Testis (tissue), 3 donors: ENCODE measurements around the gene CITED2. TPM values are rescaled to one million over a fixed set of nuclear protein-coding genes. Genes with fewer than 3 reads are reported as not detected.

Experiments used
- DNase-seq: peaks from one replicate; pipeline ENCODE4 v3.0.0-alpha.2; 2019
- H3K27ac ChIP-seq, 2 donors: fragments of 200-600 bp; sonication (generic); one replicate each; pipeline ENCODE4 v1.5.1; 2019
- H3K27me3 ChIP-seq: fragments of 200-600 bp; sonication (generic); one replicate; pipeline ENCODE4 v1.5.1; 2019
- H3K36me3 ChIP-seq: fragments of 200-600 bp; sonication (generic); one replicate; pipeline ENCODE4 v1.5.1; 2017; ENCODE audit warnings: low read depth; ENCODE audit errors: missing control alignments
- H3K4me1 ChIP-seq: fragments of 200-600 bp; sonication (generic); one replicate; pipeline ENCODE4 v1.5.1; 2019
- H3K4me3 ChIP-seq, 2 donors: fragments of 200-600 bp; sonication (generic); one replicate each; pipeline ENCODE4 v1.5.1; 2017 to 2019
- H3K9me3 ChIP-seq: fragments of 200-600 bp; sonication (generic); one replicate; pipeline ENCODE4 v1.5.1; 2017
- CTCF ChIP-seq, 3 experiments: fragments of 450-650 bp in 2 of 3; fragments of 200-600 bp in 1 of 3; sonication (generic) in 1 of 3; IDR thresholded peaks; one replicate each; pipeline ENCODE4 v1.5.1; 2016 to 2019; ENCODE audit warnings: antibody characterized with exemption in 3 of 3, mild to moderate bottlenecking in 2 of 3, moderate library complexity in 1 of 3
- POLR2A ChIP-seq: fragments of 450-650 bp; IDR thresholded peaks from one replicate; pipeline ENCODE4 v1.6.1; 2017; ENCODE audit warnings: antibody characterized with exemption, mild to moderate bottlenecking, moderate library complexity
- WGBS, 2 donors: methylation state at CpG; one replicate each; pipeline ENCODE4 v1.1.5; 2018; 5-methylcytosine and 5-hydroxymethylcytosine counted together
- intact Hi-C: fragments of 100-400 bp; cut with DNase I; formaldehyde crosslinking; loops from one replicate; pipeline ENCODE4 v1.15.1; 2023; ENCODE audit warnings: low total_unique reads
- polyA plus RNA-seq: library from polyadenylated mRNA; stranded (reverse); fragments of 350-450 nt; fragmentation: Illumina TruSeq; extraction: RNeasy Lipid Tissue Mini Kit (QIAGEN cat#74804); gene quantifications from one replicate; pipeline ENCODE4 v1.2.3, GENCODE V29; 2014; ENCODE audit warnings: low read depth, low replicate concordance; ENCODE audit not compliant: insufficient read depth
- total RNA-seq, 2 donors: library from RNA; depleted of rRNA; stranded (reverse); fragments of >200 nt; gene quantifications; one replicate each; pipeline ENCODE4 v1.2.3, GENCODE V29; 2016

Gene CITED2
- total and polyA plus RNA-seq, 3 donors from 2014 or later, result 65.2 to 115 (median 70.2) TPM

DNA sequence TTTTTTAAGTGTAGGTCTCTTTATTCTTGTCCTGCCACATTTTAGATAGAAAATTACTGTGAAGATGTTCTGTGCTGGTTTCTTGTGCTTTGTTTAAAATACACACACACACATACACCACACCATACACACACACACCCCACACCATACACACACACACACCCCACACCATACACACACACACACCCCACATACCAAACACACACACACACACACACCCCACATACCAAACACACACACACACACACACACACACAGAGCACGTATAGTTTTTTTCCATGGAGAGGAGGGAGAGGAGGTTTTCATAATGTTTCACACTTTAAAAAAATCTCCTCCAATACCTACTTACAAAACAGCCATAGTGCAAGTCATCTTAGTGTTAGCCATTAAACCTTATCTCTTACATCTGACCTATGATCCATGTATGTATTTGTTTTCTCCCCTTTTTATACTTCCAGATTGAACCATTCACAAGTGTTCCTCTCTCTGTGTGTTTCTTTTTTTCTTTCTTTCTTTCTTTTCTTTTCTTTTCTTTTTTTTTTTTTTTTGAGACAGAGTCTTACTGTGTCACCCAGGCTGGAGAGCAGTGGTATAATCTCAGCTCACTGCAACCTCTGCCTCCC, 19.7 kb upstream of the CITED2 start:
- 81 to 89% methylated on average over 1 of the region's 1 CpG for WGBS, 2 donors

DNA sequence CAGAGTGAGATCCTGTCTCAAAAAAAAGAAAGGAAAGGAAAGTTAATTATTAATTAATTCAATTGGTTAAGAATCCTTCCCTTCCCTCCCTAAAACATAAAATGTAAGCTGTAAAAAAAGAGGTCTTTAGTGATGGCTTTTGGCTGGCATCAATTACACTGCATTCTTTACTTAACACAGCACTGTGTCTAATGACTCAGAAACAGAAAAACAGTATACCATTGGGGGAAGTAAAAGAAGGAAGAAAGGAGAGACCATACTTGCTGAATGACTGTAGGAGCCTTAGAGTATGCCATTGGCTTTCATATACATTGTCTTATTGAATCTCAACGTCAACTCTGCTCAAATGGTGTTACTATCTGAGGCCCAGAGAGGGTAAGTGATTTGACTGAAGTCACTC, 18.3 kb upstream of the CITED2 start:
- TF ChIP-seq CTCF (IDR thresholded peaks at IDR 0.05) (no peak), POLR2A (no peak)
- 89 to 91% methylated on average over 1 of the region's 1 CpG for WGBS, 2 donors
- Histone ChIP-seq H3K27me3 (no peaks in the 10 kb centered on the region), H3K9me3 (no peaks in the 10 kb centered on the region), H3K4me3 (no peak overlapping the region), H3K27ac (no peak overlapping the region), H3K36me3 (no peaks in the 10 kb centered on the region), H3K4me1 (no peaks in the 10 kb centered on the region)
- intact Hi-C loops, result no loop called here
- no peak for DNase-seq

More for the DNA sequence above, 19.7 kb upstream of the CITED2 start:
- H3K27me3 ChIP-seq, result no peaks in the 10 kb centered on the region
- intact Hi-C loops, result no loop called here
- H3K27ac ChIP-seq, result no peak overlapping the region
- no peaks in the 10 kb centered on the region for H3K36me3 ChIP-seq
- H3K4me1 ChIP-seq, result no peaks in the 10 kb centered on the region
- no peaks in the 10 kb centered on the region for H3K9me3 ChIP-seq
- TF ChIP-seq CTCF (IDR thresholded peaks at IDR 0.05) (no peak), POLR2A (no peak)
- no peak overlapping the region for H3K4me3 ChIP-seq
- DNase-seq, result no peak

- TF ChIP-seq POLR2A, result no peak
- no peak for TF ChIP-seq CTCF (IDR thresholded peaks at IDR 0.05)
- no peak for DNase-seq
- Histone ChIP-seq H3K27ac (no peak overlapping the region), H3K36me3 (no peaks in the 10 kb centered on the region), H3K9me3 (no peaks in the 10 kb centered on the region), H3K4me1 (no peaks in the 10 kb centered on the region), H3K4me3 (no peak overlapping the region), H3K27me3 (no peaks in the 10 kb centered on the region)
- intact Hi-C loops, result no loop called here
- WGBS, 2 donors, result 92 to 93% methylated on average over 3 of the region's 3 CpGs
Observed at GRCh38 chr6:139391709-139392108, 17.3 kb upstream of the CITED2 start.

DNA sequence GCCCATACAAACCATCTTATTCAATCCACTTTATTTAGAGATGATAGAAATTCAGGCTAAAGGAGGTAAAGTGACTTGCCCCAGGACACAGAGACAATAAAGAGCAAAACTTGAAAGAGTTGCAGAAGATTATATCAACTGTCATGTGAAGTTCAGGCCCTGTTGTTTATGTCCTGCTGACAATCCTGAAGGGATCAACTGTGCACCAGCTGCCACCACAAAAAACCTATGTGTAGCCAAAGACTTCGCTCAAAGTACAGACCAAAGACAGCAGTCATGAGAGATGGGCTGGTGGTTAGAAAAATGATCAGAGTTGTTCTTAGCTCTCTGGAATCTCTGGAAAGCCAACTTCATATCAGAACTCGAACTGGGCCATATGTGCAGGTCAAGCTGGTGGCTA, 16.0 kb upstream of the CITED2 start:
- intact Hi-C loops, result no loop called here
- WGBS, 2 donors, result 76 to 90% methylated on average over 2 of the region's 2 CpGs

More for the DNA sequence above, 16.0 kb upstream of the CITED2 start:
- DNase-seq, result no peak
- Histone ChIP-seq H3K4me1 (no peaks in the 10 kb centered on the region), H3K27ac (no peak overlapping the region), H3K4me3 (no peak overlapping the region), H3K27me3 (no peaks in the 10 kb centered on the region), H3K9me3 (no peaks in the 10 kb centered on the region), H3K36me3 (no peaks in the 10 kb centered on the region)
- TF ChIP-seq POLR2A (no peak), CTCF (IDR thresholded peaks at IDR 0.05) (no peak)
